Stimulated activated CD8-positive, alpha-beta memory T cell treated with anti-CD3 and anti-CD28 coated beads, Interleukin-2, amount 100 ng/mL, for 48 hours (primary cell): ENCODE data around the gene SCARB1.

ENCODE experiments used
- DNase-seq, 2 donors: peaks; one replicate each; pipeline ENCODE4 v3.0.0-alpha.2; 2020; ENCODE audit warnings: low read depth in 2 of 2

Gene SCARB1

GRCh38 chr12:124761056-124761455 lies 102.6 kb downstream of the SCARB1 start:
- no peak for DNase-seq

DNA sequence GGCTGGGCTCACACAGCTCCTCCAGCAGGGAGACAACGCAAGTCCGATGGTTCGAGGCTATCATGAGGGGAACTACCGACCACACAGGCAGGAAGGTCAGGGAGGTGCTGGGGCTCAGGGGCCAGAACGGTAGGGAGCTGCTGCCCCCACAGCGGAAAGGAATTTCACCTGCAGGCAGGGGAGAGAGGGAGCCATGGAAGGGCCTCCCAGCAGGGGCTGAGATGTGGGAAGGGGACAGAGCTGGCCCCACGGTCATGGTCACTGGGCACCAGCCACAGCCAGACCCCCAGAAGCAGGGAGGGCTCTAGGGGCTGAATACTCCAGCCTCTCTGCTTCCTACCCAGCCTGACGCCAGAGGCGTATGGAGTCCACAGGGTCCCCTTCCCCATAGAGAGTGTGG lies 103.1 kb downstream of the SCARB1 start:
- no peak for DNase-seq

DNA sequence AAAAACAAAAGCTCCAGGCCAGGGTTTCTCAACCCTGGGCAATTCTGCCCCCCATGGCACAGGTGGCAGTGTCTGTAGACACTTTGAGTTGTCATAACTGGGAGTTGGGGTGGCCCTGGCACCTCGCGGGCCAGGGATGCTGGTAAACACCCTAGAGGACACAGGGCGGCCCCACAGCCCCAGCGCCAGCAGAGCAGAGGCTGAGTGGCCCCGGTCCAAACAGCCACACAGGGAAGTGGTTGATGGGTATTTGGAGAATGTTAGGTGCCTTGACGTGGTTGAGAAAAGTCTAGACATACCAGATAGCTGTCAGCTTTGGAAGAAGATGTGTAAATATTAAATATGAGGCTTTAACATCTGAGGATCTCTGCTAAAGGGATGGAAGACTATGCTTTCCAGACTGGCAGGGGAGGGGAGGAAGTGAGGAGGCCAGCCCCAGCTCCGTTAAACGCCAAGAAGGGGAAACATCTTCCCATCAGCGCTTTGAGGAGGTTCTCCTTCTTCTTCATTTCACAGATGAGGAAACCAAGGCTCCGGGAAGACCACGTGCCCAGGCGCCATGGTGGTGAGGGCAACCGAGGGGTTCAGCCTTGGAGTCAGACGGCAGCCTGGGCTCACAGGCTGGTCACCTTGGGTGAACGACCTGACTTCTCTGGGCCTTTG lies 103.7 kb downstream of the SCARB1 start:
- no peak for DNase-seq

- DNase-seq = no peak
These were observed 105.1 kb downstream of the SCARB1 start for GRCh38 chr12:124758266-124759220.

GRCh38 chr12:124757329-124757728 lies 106.3 kb downstream of the SCARB1 start:
- no peak for DNase-seq

- no peak for DNase-seq
These were observed 106.9 kb downstream of the SCARB1 start for GRCh38 chr12:124756760-124757159.

DNA sequence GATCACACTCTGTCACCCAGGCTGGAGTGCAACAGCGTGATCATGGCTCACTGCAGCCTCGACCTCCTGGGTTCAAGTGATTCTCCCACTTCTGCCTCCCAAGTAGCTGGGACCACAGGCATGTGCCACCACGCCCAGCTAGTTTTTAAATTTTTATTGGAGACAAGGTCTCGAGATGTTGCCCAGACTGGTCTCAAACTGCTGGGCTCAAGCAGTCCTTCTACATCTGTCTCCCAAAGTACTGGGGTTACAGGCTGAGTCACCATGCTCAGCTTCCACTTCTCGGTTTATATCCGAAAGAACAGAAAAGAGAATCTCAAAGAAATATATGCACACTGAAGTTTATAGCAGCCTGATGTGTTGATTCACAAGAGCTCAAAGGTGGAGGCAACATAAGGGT lies 107.5 kb downstream of the SCARB1 start:
- no peak for DNase-seq

GRCh38 chr12:124755801-124756148 lies 107.9 kb downstream of the SCARB1 start:
- DNase-seq = no peak

GRCh38 chr12:124754949-124755800 lies 108.5 kb downstream of the SCARB1 start:
- DNase-seq = no peak

DNA sequence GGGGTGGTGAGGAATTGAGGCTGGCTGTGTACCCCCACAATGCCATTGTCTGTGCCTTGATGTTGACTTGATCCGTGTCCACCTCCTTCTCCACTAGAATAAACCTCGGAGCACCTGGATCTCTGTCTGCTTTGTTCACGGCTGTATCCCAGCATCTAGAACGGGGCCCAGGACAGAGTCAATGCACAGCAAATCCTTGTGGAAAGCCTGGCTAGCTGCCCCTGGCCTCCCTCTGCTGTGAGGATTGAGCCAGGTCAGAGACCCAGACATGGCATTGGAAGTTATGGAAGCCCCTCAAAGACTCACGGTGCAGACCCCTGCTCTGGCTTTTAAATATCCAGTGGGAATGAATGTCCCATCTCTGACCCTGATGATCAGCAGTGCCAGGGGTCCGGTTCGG lies 109.2 kb downstream of the SCARB1 start:
- DNase-seq = no peak

- no peak for DNase-seq
These were observed 109.7 kb downstream of the SCARB1 start for GRCh38 chr12:124753993-124754392.

DNA sequence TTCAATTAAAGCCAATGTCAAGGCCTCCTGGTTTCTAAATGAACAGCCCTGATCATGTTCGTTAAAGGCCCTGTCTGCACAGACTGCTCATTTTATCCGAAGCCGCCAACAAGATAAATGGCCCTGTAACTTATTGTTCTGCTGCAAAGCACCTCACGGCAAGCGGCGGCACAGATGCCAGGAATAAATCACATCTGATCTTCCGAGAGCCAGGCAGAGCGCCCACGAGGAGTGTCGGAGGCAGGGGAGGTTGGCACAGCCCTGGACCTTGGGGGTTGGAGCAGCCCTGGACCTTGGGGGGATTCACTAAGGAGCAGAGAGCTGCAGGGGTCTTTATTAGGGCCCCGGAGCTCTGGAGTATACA lies 110.5 kb downstream of the SCARB1 start:
- DNase-seq = no peak

DNA sequence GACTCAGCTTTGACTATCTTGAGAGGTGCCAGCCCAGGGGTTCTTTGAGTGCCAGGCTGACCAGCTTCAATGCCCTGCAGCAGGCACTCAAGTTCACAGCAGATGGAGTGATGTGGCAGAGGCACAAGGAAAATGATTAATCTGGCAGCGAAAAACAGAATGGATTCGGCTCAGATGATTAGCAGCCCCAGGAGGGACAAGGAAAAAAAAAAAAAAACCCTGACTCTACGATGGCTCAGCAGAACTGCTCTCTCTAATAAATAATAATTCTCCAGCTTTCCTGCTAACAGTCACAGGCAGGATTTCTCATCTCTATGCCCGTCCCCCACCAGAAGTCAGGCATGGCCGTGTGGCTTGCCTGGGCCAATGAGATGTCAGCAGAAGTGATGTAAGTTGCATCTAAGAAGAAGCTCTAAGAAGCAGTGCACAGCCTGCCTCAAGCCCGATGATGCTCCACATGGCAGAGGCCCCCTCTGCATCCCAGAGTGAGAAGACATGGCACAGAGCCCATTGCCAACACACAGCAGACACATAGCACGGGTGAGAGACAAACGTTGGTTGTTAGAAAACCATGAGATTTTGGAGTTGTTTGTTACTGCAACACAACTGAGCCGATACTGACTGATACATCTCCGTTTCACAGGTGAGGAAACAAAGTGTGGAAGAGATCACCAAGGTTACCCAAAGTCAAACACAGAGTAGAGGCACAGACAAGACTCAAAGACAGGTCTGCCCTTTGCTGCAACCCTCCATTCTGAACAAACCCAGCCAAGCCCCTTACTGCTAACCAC lies 111.0 kb downstream of the SCARB1 start:
- no peak for DNase-seq

DNA sequence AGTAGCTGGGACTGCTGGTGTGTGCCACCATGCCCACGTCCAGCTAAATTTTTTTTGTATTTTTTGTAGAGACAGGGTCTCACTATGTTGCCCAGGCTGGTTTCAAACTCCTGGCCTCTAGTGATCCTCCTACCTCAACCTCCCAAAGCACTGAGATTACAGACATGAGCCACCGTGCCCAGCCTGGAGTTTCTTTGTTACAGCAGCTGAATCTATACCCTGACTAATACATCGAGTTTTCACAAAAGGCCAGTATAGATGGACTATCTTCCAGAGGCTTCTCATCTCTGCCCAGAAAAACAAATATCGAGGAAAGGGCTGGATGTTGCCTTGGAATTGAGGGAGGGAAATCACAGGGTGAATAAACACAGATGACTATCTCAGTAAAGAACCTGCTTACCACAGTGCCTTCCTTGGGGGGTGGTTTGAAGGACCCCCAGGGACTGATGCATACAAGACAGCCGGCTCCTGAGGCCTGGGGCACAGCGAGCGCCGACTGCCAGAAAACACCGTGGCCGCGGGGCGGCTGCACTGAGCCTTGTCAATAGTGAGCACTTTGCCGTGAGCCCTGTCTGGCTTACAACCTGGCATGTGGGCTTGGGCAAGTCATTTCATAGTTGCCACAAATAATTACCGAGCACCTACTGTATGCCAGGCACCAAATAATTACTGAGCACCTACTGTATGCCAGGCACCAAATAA lies 111.9 kb downstream of the SCARB1 start:
- no peak for DNase-seq

GRCh38 chr12:124750787-124751471 lies 112.7 kb downstream of the SCARB1 start:
- no peak for DNase-seq

DNA sequence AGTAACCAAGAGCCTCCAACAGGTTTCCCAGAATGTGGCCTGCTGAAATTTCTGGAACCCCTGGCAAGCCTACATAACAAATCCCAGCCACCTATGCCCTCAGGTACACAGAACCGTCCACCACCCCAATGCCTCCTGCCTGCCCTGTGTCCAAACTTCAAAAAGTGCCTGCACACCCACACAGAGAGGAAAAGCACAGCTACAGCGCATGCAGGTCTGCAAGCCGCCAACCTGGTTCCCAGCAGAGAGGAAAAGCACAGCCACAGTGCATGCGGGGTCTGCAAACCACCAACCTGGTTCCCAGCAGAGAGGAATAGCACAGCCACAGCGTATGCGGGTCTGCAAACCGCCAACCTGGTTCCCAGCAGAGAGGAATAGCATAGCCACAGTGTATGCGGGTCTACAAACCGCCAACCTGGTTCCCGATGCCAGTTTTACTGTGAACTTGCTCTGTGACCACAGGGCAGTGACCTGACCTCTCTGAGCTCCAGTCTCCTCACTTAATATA lies 113.5 kb downstream of the SCARB1 start:
- DNase-seq = no peak

- DNase-seq = no peak
These were observed 113.9 kb downstream of the SCARB1 start for GRCh38 chr12:124749725-124750124.

- no peak for DNase-seq
These were observed 116.1 kb downstream of the SCARB1 start for GRCh38 chr12:124747426-124748161.

DNA sequence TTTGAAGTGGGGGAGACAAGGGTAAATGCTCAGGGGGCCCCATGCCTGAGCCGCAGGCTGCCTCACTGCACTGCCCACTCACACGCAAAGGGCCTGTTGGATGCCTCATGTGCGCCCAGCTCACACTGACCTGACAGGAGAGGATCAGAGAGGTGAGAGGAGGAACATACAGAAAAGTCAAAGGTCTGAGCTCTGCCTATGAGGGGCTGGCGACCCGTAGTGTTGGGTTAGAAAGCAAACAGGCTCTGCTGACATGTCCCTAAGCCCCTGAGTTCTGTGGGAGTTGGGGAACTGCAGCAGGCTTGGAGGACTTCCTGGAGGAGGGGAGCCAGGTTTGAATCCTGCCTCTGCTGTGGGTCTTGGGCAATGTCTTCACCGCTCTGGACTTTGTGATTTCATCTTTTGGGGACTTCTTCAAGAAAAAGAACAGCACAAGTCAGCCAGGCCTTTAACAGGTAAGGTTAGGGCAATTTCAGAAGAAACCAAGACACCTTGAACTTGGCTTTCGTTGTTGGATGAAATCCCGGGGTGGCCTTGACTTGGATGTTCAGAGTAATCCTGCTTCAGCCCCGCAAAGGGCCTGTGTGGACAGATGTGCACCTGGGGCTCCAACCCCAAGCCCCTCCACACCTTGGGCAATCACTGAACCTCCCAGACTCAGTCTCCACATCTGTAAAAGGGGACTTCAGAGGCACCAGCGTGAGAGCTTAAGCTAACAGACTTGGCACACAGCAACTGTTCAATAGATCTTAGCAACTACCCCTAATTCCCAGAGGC lies 116.8 kb downstream of the SCARB1 start:
- DNase-seq = no peak
